Left colon (tissue), 2 donors: Measurements from ENCODE around the gene OXGR1. TPM values are rescaled to one million over a fixed set of nuclear protein-coding genes. Genes with fewer than 3 reads are reported as not detected.
"Not testable (repeated sequence)": the region's sequence is repeated elsewhere in the genome, so short reads cannot be mapped to it uniquely, and the experiment has no call there.

ENCODE experiments used
- ATAC-seq: fragments of 200-7000 bp; cut with Tn5 transposase; one replicate; pipeline ENCODE4 v1.9.1; 2020; ENCODE audit warnings: mild to moderate bottlenecking, moderate library complexity
- DNase-seq, 2 donors: peaks; one replicate each; pipeline ENCODE4 v3.0.0-alpha.2; 2020
- intact Hi-C, 2 donors: fragments of 100-400 bp; cut with DNase I in 1 of 2; cut with micrococcal nuclease in 1 of 2; formaldehyde crosslinking; loops; one replicate each; pipeline versions ENCODE4 v1.11.2 to v1.14.0; 2022; cut with DNase I, micrococcal nuclease
- long read RNA-seq: library from polyadenylated mRNA; unstranded; transcript quantifications from one replicate; pipeline ENCODE4 v2.0.0, GENCODE V29; 2021
- total RNA-seq, 2 donors: library from RNA; stranded (reverse); fragmentation: NEBNext Ultra II Directional; extraction: Animal tissue kit (Norgen Biotek cat#: 25700); gene quantifications; one replicate each; pipeline ENCODE4 v1.2.1, GENCODE V29; 2021
- donor health status: DM: no; HTN: no; CAD: no.
- donor health status: DM: yes; HTN: yes; CAD: no.

The OXGR1 gene
- total RNA-seq: 1 to 10 TPM; 2.0 to 2.3 TPM
- long read RNA-seq, partial matches to known transcripts: 0 of 1 reads
- long read RNA-seq, other reads (novel, unspliced or antisense): 0 of 1 reads

DNA sequence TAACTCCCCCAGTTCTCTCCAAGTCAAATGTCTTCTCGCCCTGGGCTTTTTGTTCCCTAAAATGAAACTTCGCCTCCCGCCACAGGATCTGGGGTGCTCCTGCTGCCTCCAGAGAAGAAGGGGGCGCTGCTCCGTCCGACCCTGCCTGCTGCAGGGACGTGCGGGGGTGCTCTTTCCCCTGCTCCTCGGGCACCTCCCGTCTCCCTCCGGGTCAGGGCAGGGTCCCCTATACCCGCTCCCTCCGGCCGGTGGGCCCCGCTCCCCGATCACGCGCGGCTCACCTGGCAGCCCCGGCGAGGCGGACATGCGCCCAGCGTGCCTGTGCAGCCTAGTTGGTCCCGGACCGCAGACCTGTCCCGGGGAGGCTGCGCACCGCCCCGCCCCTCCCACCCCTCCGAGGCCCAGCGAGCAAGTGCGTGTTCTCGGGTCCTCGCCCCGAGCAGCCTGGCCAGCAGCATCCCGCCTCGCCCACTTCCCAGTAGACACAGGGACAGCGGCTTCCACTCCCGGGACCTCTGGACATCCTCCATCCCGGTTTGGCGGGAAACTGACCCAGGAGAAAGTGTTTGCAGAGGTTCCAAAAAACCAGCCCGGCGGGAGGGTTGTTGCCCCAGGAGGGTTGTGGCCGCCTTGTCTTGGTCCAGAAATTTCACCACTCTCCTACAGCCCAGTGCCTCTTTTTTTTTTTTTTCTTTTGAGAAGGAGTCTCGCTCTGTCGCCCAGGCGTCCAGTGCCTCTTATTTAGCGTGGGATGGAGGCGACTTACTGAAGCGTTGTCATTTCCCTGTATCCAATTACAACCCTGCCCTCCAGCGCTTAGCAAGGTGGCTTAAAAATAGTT is at the start of gene OXGR1:
Gene OXGR1, minus strand, starts transcription at position 460 of the 841 bp plus-strand sequence. CDS start 6,717 bp downstream, outside the sequence.
- ATAC-seq (peak; percentile 55), DNase-seq (peak in 1 of 2 donors; percentile 28)
- intact Hi-C loops: no loop called here

GRCh38 chr13:97043302-97043701 is 49.0 kb upstream of the OXGR1 start:
- no peak for DNase-seq
- no peak for ATAC-seq
- intact Hi-C loops: no loop called here

GRCh38 chr13:97030705-97031452 is 36.6 kb upstream of the OXGR1 start:
- DNase-seq (no peak), ATAC-seq (peak; percentile 53)
- intact Hi-C loops: no loop called here

DNA sequence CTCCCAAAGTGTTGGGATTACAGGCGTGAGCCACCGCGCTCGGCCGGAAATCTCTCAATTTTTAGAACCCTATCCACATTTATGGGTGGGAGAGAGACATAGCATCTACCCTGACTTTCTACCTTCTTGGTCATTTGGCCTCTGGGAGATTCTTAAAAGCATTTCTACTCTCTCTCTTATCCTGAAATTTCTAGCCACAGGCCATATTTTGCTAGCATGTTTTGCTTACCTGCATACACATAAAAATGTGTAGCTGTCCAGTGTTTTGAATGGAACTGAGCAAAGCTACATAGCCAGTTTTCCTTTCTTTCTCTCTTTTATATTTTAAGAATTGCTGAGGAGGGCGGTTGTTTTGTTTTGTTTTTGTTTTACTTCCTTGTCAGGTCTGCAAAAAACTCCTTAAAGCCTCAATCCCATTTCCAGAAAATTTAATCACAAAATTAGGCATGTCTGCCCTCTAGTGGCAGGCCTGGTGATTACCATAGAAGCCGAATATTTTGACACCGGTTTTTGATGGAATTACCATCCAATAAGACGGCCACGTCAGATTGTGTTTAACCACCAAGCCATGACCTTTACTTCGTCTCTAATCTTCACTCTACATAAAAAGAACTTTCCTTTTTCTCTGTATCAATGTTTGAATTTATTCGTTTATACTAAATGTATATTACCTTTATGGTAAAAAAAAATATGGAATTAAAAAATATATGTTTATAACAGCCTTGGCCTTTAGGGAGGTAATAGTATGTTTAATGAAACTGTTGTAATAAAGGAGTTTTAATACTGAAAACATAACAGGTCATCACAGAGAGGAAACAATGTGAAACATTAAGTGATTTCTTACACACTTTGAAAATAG is 34.4 kb upstream of the OXGR1 start:
- peak in 1 of 2 donors; percentile 73 for DNase-seq
- intact Hi-C loops: loop anchor here in 1 of 2 donors (10.0 kb wide), 1 partner anchor 336 kb away; no protein-coding TSS in a partner anchor
- ATAC-seq: peak; percentile 61

GRCh38 chr13:97027162-97027554 is 32.9 kb upstream of the OXGR1 start:
- ATAC-seq (no peak), DNase-seq (no peak)
- intact Hi-C loops: loop anchor here in 1 of 2 donors (10.0 kb wide), 1 partner anchor 338 kb away; no protein-coding TSS in a partner anchor

DNA sequence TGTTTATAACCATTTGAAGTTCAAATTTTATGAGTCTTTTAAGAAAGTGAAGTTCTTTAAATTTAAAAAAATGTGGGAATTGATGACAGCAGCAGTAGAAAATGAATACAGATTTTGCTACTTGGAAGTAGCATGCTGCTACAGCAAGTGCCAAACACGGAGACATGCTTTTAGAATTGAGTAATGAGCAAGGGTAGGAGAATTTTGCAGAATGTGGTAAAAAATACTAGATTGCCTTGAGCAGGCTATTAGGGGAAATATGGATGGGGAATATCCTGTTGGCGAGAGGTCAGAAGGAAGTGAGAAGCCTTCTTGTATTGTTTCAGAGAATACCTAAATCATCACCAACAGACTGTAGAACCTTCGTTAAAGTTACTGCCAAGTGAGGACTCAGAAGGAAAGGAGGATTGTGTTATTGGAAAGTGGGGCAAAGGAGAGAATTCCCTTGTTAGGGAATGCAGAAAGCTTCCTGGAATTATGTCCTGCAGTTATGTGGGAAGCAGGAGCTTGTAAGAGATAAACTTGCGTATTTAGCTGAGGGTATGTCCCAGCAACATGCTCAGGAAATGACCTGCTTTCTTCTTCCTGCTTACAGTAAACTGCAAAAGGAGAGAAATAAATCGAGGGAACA is 32.4 kb upstream of the OXGR1 start:
- DNase-seq (no peak), ATAC-seq (peak; percentile 22)
- intact Hi-C loops: loop anchor here in 1 of 2 donors (10.0 kb wide), 1 partner anchor 338 kb away; no protein-coding TSS in a partner anchor

- DNase-seq, ATAC-seq: not testable (repeated sequence)
- intact Hi-C loops: loop anchor here in 1 of 2 donors (10.0 kb wide), 1 partner anchor 341 kb away; no protein-coding TSS in a partner anchor
Observed at GRCh38 chr13:97023812-97024211, 29.5 kb upstream of the OXGR1 start.

GRCh38 chr13:97023117-97023516 is 28.8 kb upstream of the OXGR1 start:
- ATAC-seq (no peak), DNase-seq (no peak)
- intact Hi-C loops: loop anchor here in 1 of 2 donors (10.0 kb wide), 1 partner anchor 342 kb away; no protein-coding TSS in a partner anchor

GRCh38 chr13:97021241-97021640 is 27.0 kb upstream of the OXGR1 start:
- DNase-seq (no peak), ATAC-seq (peak; percentile 95)
- intact Hi-C loops: loop anchor here in 1 of 2 donors (10.0 kb wide), 1 partner anchor 344 kb away; no protein-coding TSS in a partner anchor

GRCh38 chr13:97020689-97021240 is 26.5 kb upstream of the OXGR1 start:
- intact Hi-C loops: loop anchor here in 1 of 2 donors (10.0 kb wide), 1 partner anchor 344 kb away; no protein-coding TSS in a partner anchor
- DNase-seq (no peak), ATAC-seq (no peak)

GRCh38 chr13:97020194-97020593 is 25.9 kb upstream of the OXGR1 start:
- no peak for DNase-seq
- ATAC-seq: no peak
- intact Hi-C loops: loop anchor here in 1 of 2 donors (10.0 kb wide), 1 partner anchor 345 kb away; no protein-coding TSS in a partner anchor

DNA sequence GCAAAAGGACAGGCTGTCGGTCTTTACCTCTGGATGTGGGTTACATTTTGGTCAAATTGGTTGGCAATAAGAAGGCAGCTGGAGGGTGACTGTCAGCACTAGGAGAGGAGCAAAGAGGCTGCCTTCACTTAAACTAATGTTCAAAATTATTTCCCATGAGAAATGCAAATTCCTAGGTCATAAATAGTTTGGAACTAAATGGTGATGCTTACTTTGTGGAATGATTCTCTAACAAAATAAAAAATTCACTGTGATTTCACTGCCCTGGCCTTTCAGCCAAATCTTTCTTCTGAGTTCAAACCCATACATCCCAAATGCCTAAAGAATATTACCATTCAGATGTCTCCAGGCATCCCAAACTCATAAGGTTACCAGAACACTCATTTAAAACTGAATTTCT is 25.0 kb upstream of the OXGR1 start:
- ATAC-seq (no peak), DNase-seq (no peak)
- intact Hi-C loops: no loop called here

- ATAC-seq (peak; percentile 61), DNase-seq (peak in 1 of 2 donors; percentile 14)
- intact Hi-C loops: no loop called here
Observed at GRCh38 chr13:97018029-97018819, 23.9 kb upstream of the OXGR1 start.

DNA sequence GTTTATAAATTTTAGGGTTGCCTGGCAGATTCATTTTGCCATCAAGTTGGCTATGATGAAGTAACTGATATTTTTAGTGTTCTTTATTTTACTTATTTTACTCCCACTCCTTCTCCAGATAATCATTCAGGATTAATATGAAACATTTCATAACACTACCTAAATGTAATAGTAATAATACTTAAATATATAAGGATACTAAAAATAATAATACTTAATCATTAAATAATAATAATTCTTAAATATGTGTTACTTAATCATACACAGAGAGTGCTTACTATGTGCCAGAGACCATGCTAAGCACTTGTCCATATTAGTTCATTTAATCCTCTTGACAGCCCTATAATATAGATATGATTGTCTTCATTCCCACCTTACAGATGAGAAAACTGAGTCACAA is 23.0 kb upstream of the OXGR1 start:
- no peak for ATAC-seq
- no peak for DNase-seq
- intact Hi-C loops: no loop called here

- no peak for ATAC-seq
- intact Hi-C loops: no loop called here
- DNase-seq: no peak
Observed at GRCh38 chr13:97015661-97016350, 21.5 kb upstream of the OXGR1 start.
